B cell (primary cell): Measurements from ENCODE around the gene ATP23. TPM values are rescaled to one million over a fixed set of nuclear protein-coding genes. Genes with fewer than 3 reads are reported as not detected.

ENCODE experiments used
- ATAC-seq: fragments of 200-7000 bp; cut with Tn5 transposase; one replicate; pipeline ENCODE4 v1.10.0; 2021; ENCODE audit warnings: low read depth, mild to moderate bottlenecking, moderate number of reproducible peaks, moderate library complexity
- CTCF ChIA-PET: fragments of 350-600 bp; sonication (Branson Sonifier 250); formaldehyde crosslinking; loops from one replicate; lab custom pipeline; 2021; ENCODE audit warnings: antibody characterized with exemption, inconsistent platforms; lab: Charles Lee
- POLR2A ChIA-PET: fragments of 350-600 bp; sonication (Branson Sonifier 250); formaldehyde crosslinking; loops from one replicate; lab custom pipeline; 2021; ENCODE audit warnings: antibody characterized with exemption; lab: Charles Lee
- DNase-seq: peaks from one replicate; pipeline ENCODE4 v3.0.0; 2013
- H2AFZ ChIP-seq: 2 replicates; pipeline ENCODE4 v1.6.1; 2012; ENCODE audit warnings: mild to moderate bottlenecking, low read depth, low read length; ENCODE audit not compliant: insufficient read depth, poor library complexity, severe bottlenecking
- H3K27ac ChIP-seq, 2 donors: 1 replicate in 1 of 2; 2 replicates in 1 of 2; pipeline ENCODE4 v1.5.1; 2012 to 2013; ENCODE audit warnings: low read length in 2 of 2, mild to moderate bottlenecking in 2 of 2, moderate library complexity in 1 of 2
- H3K27me3 ChIP-seq, 4 experiments: fragments of 200-600 bp in 1 of 4; sonication (generic) in 1 of 4; replicated peaks in 1 of 4; 1 replicate in 2 of 4; 2 replicates in 2 of 4; pipeline versions ENCODE4 v1.6.1 to v1.7.0; 2013 to 2016; ENCODE audit warnings: low read length in 3 of 4, mild to moderate bottlenecking in 2 of 4, mixed read lengths in 1 of 4, moderate library complexity in 1 of 4; ENCODE audit not compliant: insufficient read depth in 4 of 4, control insufficient read depth in 3 of 4; ENCODE audit errors: control extremely low read depth in 1 of 4
- H3K36me3 ChIP-seq, 2 experiments: replicated peaks in 1 of 2; 1 replicate in 1 of 2; 2 replicates in 1 of 2; pipeline versions ENCODE4 v1.6.1 to v1.7.1; 2013; ENCODE audit warnings: low read length in 1 of 2; ENCODE audit not compliant: insufficient read depth in 2 of 2, control insufficient read depth in 1 of 2; ENCODE audit errors: control extremely low read depth in 1 of 2, extremely low read depth in 1 of 2
- H3K4me1 ChIP-seq, 2 donors: fragments of 200-600 bp in 1 of 2; sonication (generic) in 1 of 2; 1 replicate in 1 of 2; 2 replicates in 1 of 2; pipeline versions ENCODE4 v1.5.1 to v1.6.1; 2013 to 2017; ENCODE audit warnings: low read length in 2 of 2; ENCODE audit not compliant: control insufficient read depth in 2 of 2, insufficient read depth in 2 of 2
- H3K4me2 ChIP-seq: replicated peaks from 2 replicates; pipeline ENCODE3; 2012; ENCODE audit warnings: mild to moderate bottlenecking, low read depth, low read length; ENCODE audit not compliant: poor library complexity, severe bottlenecking
- H3K4me3 ChIP-seq, 5 experiments: fragments of 200-600 bp in 1 of 5; sonication (generic) in 1 of 5; 1 replicate in 3 of 5; 2 replicates in 2 of 5; pipeline versions ENCODE4 v1.5.1 to v1.7.0; 2011 to 2016; ENCODE audit warnings: low read length in 4 of 5, mild to moderate bottlenecking in 4 of 5, low read depth in 2 of 5, control low read depth in 1 of 5, moderate library complexity in 1 of 5; ENCODE audit not compliant: insufficient read depth in 1 of 5; ENCODE audit errors: control extremely low read depth in 1 of 5, extremely low read depth in 1 of 5
- H3K79me2 ChIP-seq: fragments of 200-600 bp; sonication (generic); one replicate; pipeline ENCODE4 v1.6.0; 2016; ENCODE audit warnings: low read length; ENCODE audit not compliant: control insufficient read depth, insufficient read depth
- H3K9ac ChIP-seq: fragments of 200-600 bp; sonication (generic); 2 replicates; pipeline ENCODE4 v1.6.1; 2017; ENCODE audit warnings: mild to moderate bottlenecking, low read length, moderate library complexity
- H3K9me3 ChIP-seq, 3 donors: one replicate each; pipeline versions ENCODE4 v1.6.1 to v1.7.1; 2013; ENCODE audit warnings: low read length in 2 of 3; ENCODE audit not compliant: control insufficient read depth in 2 of 3, insufficient read depth in 1 of 3; ENCODE audit errors: control extremely low read depth in 1 of 3
- H4K20me1 ChIP-seq: 2 replicates; pipeline ENCODE4 v1.6.0; 2012; ENCODE audit warnings: mild to moderate bottlenecking, low read length; ENCODE audit not compliant: insufficient read depth, control insufficient read depth, poor library complexity, severe bottlenecking
- H3K27ac Mint-ChIP-seq: one replicate; pipeline ENCODE4 v1.8.0; 2021; ENCODE audit warnings: mixed read lengths
- H3K27me3 Mint-ChIP-seq: one replicate; pipeline ENCODE4 v1.8.0; 2021; ENCODE audit warnings: mixed read lengths
- H3K4me1 Mint-ChIP-seq: one replicate; pipeline ENCODE4 v1.8.0; 2021; ENCODE audit warnings: mixed read lengths
- H3K4me3 Mint-ChIP-seq: one replicate; pipeline ENCODE4 v1.8.0; 2021; ENCODE audit warnings: mixed read lengths
- H3K9me3 Mint-ChIP-seq: one replicate; pipeline ENCODE4 v1.8.0; 2022; ENCODE audit warnings: mixed read lengths; ENCODE audit not compliant: insufficient read depth
- CTCF ChIP-seq: fragments of 200-600 bp; IDR thresholded peaks from one replicate; pipeline ENCODE4 v1.8.0; 2022; ENCODE audit warnings: antibody characterized with exemption, mild to moderate bottlenecking
- EZH2 ChIP-seq: IDR thresholded peaks from 2 replicates; pipeline ENCODE4 v1.6.1; 2012; ENCODE audit warnings: borderline replicate concordance, low read depth, mild to moderate bottlenecking, moderate library complexity, low read length; ENCODE audit not compliant: insufficient read depth, poor library complexity, severe bottlenecking
- WGBS: methylation state at CpG from one replicate; pipeline ENCODE4 v1.1.5; 2013; ENCODE audit warnings: missing lambda C conversion rate; ENCODE audit not compliant: insufficient coverage; 5-methylcytosine and 5-hydroxymethylcytosine counted together
- intact Hi-C: fragments of 100-400 bp; cut with micrococcal nuclease; formaldehyde crosslinking; loops from one replicate; pipeline ENCODE4 v1.10.0; 2022
- polyA plus RNA-seq: library from polyadenylated mRNA; depleted of rRNA; stranded (reverse); fragments of >200 nt; gene quantifications from 2 replicates; pipeline ENCODE4 v1.2.3, GENCODE V29; 2012
- total RNA-seq, 2 donors: library from RNA; stranded (reverse); fragments of 120-200 nt in 1 of 2; gene quantifications; 1 replicate in 1 of 2; 2 replicates in 1 of 2; pipeline versions ENCODE4 v1.2.3 to v1.2.4, GENCODE V29; 2013 to 2022

The ATP23 gene
- total and polyA plus RNA-seq, 2 donors (not counting 1 experiment from before 2014, with no cell fraction given): 6.2 to 16.3 TPM

DNA sequence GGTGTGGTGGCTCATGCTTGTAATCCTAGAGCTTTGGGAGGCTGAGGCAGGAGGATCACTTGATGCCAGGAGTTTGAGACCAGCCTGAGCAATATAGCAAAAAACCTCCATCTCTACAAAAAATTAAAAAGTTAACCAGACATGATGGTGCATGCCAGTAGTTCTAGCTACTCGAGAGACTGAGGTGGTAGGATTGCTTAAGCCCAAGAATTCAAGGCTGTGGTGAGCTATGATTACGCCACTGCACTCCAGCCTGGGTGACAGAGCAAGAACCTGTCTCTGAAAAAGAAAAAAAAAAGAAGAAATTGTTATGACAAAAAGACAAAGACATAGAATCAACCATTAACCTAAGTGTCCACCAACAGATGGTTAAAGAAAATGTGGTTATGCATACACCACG is 2.1 kb upstream of the ATP23 start:
- ATAC-seq (no peak), DNase-seq (no peak)
- Histone ChIP-seq H4K20me1 (no peaks in the 10 kb centered on the region), H3K36me3 (no peaks in the 10 kb centered on the region), H3K27ac (no peak overlapping the region), H2AFZ (no peak overlapping the region), H3K79me2 (peaks cover 8% of the 10 kb centered on the region), H3K9me3 (no peaks in the 10 kb centered on the region), H3K4me1 (peaks cover 22 to 26% of the 10 kb centered on the region in 2 donors), H3K9ac (no peak overlapping the region), H3K4me2 (no peak overlapping the region), H3K4me3 (no peak overlapping the region), H3K27me3 (no peaks in the 10 kb centered on the region)
- Mint-ChIP-seq H3K9me3 (no peaks in the 10 kb centered on the region), H3K27ac (peak overlapping the region; percentile 11), H3K27me3 (no peaks in the 10 kb centered on the region), H3K4me1 (peaks cover 42% of the 10 kb centered on the region), H3K4me3 (peak overlapping the region; percentile 39)
- intact Hi-C loops: loop anchor here (5.0 kb wide), 1 partner anchor 247 kb away; the partner anchor contains the start of gene OS9
- ChIA-PET CTCF (no interaction called here), POLR2A (interaction anchor here (0.7 kb wide), 2 partner anchors 1214 to 1278 kb away, joined by 3 read pairs; partner anchors contain the start of gene NACA)
- no peak for TF ChIP-seq CTCF
- TF ChIP-seq EZH2: no peak
- WGBS: 75% methylated on average over 1 of the region's 3 CpGs

DNA sequence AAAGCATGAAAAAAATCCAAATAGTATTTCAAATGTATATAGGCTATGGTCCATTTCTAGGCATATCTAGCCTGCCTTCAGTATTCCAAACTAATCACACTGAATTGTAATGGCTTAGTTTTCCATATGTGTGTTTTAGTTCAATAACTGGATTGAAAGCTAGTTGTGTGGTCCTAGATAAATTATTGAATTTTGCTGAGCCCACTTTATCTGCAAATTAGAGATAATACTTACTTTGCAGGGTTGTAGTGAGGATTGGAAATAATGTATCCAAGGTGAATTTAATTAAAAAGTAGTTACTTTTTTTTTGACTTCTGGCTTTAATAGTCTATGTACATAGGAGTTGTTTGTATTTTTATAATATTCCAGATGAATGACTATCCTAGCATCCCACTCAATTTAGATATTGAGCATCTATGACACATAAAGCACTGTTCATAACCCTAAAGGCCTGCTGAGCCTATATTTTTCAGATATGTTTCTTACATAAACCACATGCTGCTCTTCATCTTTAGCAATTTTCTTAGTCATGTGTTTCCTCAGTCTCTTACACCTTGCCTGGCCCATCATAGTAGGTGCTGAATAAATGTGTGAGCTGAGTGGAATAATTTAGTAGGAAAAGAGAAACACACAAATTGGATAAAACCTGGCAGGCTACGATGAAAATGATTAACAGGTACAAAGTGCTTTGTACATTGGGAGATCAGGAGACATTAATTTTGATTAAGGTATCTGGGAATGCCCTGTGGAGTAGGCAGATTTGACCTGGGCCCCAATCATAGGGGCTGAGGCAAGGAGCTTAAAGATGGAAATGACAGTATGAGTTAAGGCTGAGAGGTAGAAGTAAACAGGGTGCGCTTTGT is 1.1 kb upstream of the ATP23 start:
- DNase-seq: no peak
- no peaks in the 10 kb centered on the region for H3K36me3 ChIP-seq
- Mint-ChIP-seq H3K4me3 (peak overlapping the region; percentile 99), H3K9me3 (no peaks in the 10 kb centered on the region), H3K27ac (peak overlapping the region; percentile 97), H3K27me3 (no peaks in the 10 kb centered on the region), H3K4me1 (peaks cover 37% of the 10 kb centered on the region)
- ATAC-seq: no peak
- peaks cover 19 to 24% of the 10 kb centered on the region in 2 donors for H3K4me1 ChIP-seq
- H3K27me3 ChIP-seq: no peaks in the 10 kb centered on the region
- H3K79me2 ChIP-seq: peaks cover 2% of the 10 kb centered on the region
- TF ChIP-seq CTCF (no peak), EZH2 (no peak)
- H3K9ac ChIP-seq: peak overlapping the region; percentile 84
- intact Hi-C loops: loop anchor here (5.0 kb wide), 1 partner anchor 43 kb away; no protein-coding TSS in a partner anchor
- CTCF ChIA-PET: interaction anchor here (1.3 to 1.4 kb wide), 2 partner anchors 34 to 107 kb away, joined by 3 to 6 read pairs; no protein-coding TSS in a partner anchor
- H3K27ac ChIP-seq: peak overlapping the region; percentile 77 to 91
- H4K20me1 ChIP-seq: no peaks in the 10 kb centered on the region
- POLR2A ChIA-PET: interaction anchor here (0.7 to 1.5 kb wide), 2 partner anchors 184 to 1279 kb away, joined by 3 to 4 read pairs; no protein-coding TSS in a partner anchor
- peak overlapping the region; percentile 87 for H3K4me2 ChIP-seq
- H3K9me3 ChIP-seq: no peaks in the 10 kb centered on the region
- peak overlapping the region; percentile 91 for H2AFZ ChIP-seq
- peak overlapping the region; percentile 71 to 89 (median 82) for H3K4me3 ChIP-seq
- WGBS: 84% methylated on average over 2 of the region's 2 CpGs
